AG08396 (cell line): ENCODE measurements around the gene TBC1D14.

Experiments used
- DNase-seq: peaks from one replicate; pipeline ENCODE4 v3.0.0; 2012; ENCODE audit warnings: low spot score, mixed read lengths

Gene TBC1D14

GRCh38 chr4:7001271-7001670 is 91.6 kb downstream of the TBC1D14 start:
- DNase-seq, result no peak

GRCh38 chr4:7002336-7002735 is 92.7 kb downstream of the TBC1D14 start:
- no peak for DNase-seq

- DNase-seq, result no peak
Measured at GRCh38 chr4:7003176-7003878, 93.7 kb downstream of the TBC1D14 start.

- DNase-seq, result no peak
Measured at GRCh38 chr4:7003879-7004240, 94.2 kb downstream of the TBC1D14 start.

GRCh38 chr4:7004331-7004730 is 94.7 kb downstream of the TBC1D14 start:
- DNase-seq, result no peak

- no peak for DNase-seq
Measured at GRCh38 chr4:7005571-7005970, 95.9 kb downstream of the TBC1D14 start.

- DNase-seq, result no peak
Measured at GRCh38 chr4:7006411-7006810, 96.8 kb downstream of the TBC1D14 start.

DNA sequence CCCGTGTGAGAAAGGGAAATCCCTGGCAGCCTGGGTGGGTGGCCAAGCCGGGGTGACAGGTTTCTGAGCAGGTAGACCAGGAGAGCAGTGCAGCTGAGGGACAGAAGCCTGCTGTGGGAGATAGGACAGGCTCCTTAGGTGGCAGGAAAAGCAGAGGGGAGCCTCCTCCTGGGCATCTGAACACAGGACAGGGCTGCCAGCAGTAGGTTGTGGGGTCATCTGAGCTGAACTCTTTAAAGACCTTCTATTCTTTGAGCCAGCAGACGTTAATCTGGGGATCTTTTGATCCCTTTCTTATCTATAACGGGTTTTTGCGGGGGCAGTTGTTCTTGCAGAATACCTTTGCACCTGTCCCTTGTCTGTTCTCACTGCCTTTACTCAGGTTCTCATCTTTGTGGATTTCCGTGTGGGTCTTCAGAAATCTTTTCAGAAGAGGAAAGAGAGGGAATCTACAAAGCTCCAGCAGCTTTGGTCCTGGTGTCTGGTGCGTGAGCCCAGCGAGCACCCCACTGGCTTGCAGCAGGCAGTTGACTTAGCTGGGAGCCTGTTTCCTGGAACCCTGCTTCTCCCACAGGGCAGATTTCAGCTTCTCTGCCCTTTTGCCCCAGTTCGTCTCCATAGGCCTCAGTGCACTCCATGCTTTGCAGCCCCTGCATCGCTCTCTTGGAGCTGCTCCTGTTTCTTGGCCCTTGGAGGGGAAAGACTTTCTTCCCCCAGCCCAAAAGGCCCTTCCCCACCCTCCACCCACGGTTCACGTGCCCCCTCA is 97.7 kb downstream of the TBC1D14 start:
- DNase-seq, result no peak

DNA sequence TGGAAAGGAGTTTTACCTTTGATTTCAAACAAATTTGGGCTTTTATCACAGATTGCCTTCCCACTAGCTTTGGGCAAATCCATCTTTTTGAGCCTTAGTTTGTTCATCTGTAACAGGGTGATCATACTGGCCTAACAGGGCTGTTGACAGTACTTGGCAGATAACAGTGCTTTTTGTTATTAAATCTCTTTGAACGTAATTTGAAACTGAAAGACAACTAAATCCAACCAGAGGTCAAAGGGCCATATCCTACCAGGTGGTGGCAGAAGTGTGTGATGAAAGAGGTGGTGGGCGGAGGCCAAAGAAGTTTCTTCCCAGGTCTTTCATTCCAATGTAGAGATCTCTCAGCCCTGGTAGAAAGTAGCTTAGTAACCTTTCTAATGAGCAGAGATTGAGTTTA is 98.3 kb downstream of the TBC1D14 start:
- no peak for DNase-seq

- DNase-seq, result no peak
Measured at GRCh38 chr4:7009564-7009963, 99.9 kb downstream of the TBC1D14 start.

- DNase-seq, result no peak
Measured at GRCh38 chr4:7013175-7013574, 103.5 kb downstream of the TBC1D14 start.

DNA sequence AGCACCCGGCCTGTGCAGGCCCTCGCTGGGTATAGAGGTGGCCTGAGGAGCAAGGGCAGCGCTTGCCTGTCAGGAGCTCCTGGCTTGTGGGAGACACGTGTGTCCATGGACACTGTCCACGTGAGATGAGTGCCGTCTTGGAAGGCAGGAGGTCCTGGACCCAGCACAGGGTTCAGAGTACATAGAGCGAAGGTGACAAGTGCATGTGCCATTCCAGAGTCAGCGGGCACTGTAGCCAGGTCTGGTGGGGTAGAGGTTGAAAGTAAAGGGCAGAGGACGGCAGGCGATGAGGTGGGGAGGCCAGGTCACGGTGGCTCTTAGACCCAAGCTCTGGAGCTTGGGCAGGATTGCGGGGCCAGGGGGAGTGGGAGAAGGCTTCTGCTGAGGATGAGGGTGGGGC is 105.2 kb downstream of the TBC1D14 start:
- DNase-seq, result no peak

DNA sequence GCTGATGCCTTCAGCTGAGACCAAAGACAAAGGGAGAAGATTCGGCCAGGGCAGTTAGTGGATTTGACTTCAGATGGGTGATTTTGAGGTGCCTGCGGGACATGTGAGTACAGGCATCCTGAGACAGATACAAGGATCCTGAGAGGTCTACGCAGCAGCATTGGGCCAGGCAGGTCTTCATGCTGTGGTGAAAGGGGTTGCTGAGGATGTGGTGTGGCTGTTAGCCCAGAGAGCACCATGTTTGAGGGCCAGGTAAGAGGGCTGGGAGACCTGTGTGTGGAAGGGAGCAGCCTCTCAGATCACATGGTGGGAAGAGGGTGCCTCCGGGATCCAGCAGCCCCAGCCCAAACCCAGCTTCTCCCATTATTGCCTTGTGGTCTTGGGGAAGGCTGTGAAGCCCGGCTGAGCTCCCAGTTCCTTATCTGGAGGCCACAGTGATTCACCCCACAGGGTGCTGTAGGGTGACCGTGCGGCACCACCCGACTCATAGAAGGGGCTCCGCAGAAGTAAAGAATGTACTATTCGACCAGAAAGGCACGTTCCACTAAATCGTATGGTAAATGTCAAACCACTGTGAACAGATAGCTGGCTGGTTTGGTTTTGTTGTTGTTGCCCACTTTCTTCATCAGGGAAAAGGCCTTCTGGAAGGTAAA is 105.9 kb downstream of the TBC1D14 start:
- no peak for DNase-seq

GRCh38 chr4:7016086-7016485 is 106.5 kb downstream of the TBC1D14 start:
- DNase-seq, result no peak

DNA sequence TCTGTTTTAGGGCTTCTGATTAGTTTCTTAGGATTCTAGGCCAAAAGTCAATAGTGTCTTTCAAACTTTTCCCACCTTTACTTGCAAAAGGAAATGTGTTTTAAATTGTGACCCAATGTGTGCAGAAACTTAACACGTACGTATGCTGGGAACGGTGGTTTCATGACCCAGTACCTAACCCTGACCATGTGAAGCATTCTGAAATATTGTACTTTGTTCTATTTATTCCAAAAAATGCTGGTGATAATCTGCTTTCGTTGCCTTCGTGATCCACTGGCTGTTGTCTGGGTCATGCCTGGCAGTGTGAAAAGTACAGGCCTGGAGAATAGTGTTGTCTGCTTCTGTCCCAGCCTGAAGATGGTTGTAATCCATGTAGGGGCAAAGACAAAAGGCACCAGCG is 106.9 kb downstream of the TBC1D14 start:
- DNase-seq, result no peak

- DNase-seq, result no peak
Measured at GRCh38 chr4:7017446-7018048, 107.9 kb downstream of the TBC1D14 start.

- no peak for DNase-seq
Measured at GRCh38 chr4:7018281-7018680, 108.7 kb downstream of the TBC1D14 start.

- no peak for DNase-seq
Measured at GRCh38 chr4:7019367-7019766, 109.7 kb downstream of the TBC1D14 start.

DNA sequence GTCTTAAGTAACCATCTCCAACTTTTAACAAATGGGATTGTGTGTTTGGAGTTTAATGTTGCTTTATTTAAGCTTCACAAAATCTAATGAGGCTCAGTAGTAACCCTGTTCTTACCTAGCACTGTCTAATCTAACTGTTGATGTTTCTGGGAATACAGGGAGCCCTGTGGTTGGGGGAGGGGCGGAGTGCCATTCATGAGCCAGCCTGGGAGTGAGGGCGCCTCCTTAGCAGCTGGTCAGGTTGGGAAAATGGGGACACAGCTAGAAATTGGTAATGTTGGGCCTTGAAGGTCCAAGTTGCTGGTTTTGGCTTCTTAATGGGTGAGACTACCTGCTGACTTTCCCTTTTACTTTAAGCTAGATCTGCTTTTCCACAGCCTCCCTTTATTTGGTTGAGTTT is 110.7 kb downstream of the TBC1D14 start:
- DNase-seq, result no peak

GRCh38 chr4:7020856-7021255 is 111.2 kb downstream of the TBC1D14 start:
- no peak for DNase-seq

GRCh38 chr4:7021355-7021754 is 111.7 kb downstream of the TBC1D14 start:
- no peak for DNase-seq

- peak; percentile 90 for DNase-seq
Measured at GRCh38 chr4:7021930-7022664, 112.5 kb downstream of the TBC1D14 start.
